T1000 (cell line): ENCODE data around the gene P2RX3.

ENCODE experiments used
- DNase-seq: peaks from one replicate; lab custom pipeline; 2025; ENCODE audit warnings: mixed read lengths; lab: John Stamatoyannopoulos, UW

P2RX3 gene

DNA sequence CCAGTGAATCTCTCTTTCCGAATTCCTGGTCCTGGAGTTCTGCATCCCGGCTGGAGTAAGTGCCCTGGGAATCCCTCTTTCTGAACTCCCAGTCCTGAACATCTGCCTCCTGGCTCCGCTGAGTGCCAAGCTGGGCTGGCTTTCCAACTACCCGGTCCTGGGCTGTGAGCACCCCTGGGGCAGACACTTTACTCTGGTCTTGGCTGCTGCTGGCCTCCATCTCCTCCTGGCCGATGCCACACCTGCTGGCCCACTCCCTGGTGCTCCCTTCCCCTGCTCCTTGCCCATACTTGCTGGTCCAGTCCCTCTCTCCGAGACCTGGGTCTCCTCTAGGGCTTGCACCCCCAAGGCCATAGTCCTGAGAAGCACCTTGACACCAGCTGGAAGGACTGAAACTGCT is 28.1 kb upstream of the P2RX3 start:
- no peak for DNase-seq

- DNase-seq = no peak
These were observed 27.5 kb upstream of the P2RX3 start for GRCh38 chr11:57310630-57311086.

GRCh38 chr11:57311109-57311936 is 26.8 kb upstream of the P2RX3 start:
- DNase-seq = peak; percentile 91

- no peak for DNase-seq
These were observed 25.6 kb upstream of the P2RX3 start for GRCh38 chr11:57312511-57313021.

GRCh38 chr11:57313071-57313787 is 24.9 kb upstream of the P2RX3 start:
- no peak for DNase-seq

DNA sequence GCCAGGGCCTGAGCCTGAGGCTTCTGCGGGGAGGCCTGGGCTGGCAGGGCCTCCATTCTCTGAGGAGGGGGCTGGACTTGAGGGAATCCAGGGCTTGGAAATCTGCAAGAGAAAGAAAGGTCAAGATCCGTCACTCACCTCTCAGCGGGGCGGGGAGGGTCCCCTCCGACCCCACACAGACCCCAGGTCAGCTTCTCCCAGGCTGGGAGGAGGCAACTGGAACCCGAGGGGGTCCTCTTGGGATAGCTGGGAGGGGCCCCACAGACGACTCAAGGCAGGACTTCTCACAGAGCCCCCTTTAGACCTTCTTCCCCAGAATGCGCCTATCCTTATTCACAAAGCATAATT is 24.4 kb upstream of the P2RX3 start:
- no peak for DNase-seq

DNA sequence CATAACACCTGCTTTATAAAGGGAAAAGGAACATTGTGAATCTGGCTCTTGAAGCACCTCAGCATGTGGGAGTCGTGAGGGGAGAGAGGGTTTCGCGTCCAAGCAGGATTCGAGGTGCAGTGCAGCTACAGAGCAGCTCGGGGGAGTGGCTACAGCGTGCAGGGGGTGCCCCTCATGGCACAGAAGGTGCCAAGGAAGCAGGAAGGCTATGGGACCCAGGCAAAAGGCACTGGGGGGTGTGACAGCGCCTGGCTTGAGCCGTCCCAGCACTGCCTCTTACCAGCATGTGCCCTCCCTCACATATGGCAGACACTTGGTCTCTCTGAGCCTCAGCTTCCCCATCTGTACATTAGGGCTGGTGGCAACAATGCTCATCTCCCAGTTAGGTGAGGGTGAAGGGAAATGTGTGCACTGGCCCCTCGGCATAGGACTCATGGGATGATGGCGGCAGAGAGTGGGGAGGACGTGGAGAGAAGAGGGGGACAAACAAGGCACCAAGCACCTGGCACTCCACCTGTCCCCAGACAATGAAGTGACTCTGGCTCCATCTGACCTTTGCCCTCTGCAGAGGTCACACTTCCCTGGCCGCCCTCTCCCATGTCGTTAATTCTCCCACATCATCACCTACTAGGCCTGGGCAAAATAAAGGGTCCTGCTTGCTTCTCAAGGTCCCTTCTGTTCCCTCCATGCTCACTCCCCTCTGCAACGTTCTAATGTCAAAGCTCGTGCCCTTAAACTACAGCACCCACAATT is 23.8 kb upstream of the P2RX3 start:
- DNase-seq = no peak

- DNase-seq = no peak
These were observed 22.7 kb upstream of the P2RX3 start for GRCh38 chr11:57315491-57315890.

DNA sequence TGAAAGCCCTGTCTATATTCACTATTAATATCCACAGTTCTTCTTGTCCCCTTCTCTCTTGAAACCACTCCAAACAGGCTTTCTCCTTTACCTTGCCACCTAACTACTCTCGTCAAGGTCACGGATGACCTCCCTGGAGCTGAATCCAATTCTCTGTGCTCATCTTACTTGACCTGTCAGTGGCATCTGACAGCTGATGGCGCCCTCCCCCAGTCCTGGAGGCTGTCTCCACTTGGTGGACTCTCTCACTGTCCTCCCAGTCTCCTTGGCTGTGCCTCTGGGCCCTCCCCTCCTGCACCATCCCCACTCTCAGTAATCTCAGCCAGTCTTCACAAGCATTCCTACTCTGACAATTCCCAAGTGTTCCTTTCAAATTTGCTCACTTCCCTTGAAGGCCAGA is 22.1 kb upstream of the P2RX3 start:
- no peak for DNase-seq

GRCh38 chr11:57318178-57318577 is 20.0 kb upstream of the P2RX3 start:
- DNase-seq = no peak

GRCh38 chr11:57320067-57320718 is 18.0 kb upstream of the P2RX3 start:
- DNase-seq = no peak

GRCh38 chr11:57320719-57321387 is 17.3 kb upstream of the P2RX3 start:
- DNase-seq = no peak

DNA sequence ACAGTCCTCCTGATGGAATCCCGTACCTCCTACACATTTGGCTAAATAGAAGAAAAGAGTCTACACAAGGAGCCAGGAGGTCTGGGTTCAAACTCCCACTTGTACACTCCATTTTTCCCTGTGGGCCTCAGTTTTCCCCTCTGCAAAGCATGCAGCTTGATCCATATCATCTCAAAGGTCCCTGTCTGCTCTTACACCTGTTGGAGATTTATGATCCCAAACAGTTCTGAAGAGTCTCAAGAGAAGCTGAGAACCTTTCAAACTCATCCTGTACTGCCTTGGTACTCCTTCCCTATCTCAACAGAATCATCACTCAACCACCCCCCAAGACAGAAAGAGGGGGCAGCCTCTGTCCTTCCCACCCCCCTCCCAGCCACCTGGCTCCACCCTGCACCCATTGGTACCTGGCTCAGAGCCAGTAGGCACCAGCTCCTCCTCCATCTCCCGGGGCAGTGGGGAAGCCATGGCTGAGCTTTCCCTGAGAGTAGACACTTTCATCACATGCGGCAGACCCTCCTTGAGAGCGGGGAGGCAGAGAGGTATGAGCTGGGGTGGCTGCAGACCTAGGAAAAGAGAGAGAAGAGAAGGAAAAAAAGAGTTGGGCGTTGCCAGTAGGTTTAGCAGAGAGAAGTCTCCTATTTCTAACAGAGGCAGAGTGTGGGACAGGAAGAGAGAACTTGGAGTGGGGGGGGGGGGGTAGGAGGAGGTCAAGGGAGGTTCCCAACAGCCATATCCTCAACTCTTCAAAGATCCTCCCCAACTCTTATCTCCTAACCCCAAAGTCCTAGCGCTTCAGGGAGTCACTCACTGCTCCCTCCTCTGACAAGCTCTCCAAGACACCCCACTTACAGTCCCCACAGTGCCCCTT is 16.5 kb upstream of the P2RX3 start:
- no peak for DNase-seq

DNA sequence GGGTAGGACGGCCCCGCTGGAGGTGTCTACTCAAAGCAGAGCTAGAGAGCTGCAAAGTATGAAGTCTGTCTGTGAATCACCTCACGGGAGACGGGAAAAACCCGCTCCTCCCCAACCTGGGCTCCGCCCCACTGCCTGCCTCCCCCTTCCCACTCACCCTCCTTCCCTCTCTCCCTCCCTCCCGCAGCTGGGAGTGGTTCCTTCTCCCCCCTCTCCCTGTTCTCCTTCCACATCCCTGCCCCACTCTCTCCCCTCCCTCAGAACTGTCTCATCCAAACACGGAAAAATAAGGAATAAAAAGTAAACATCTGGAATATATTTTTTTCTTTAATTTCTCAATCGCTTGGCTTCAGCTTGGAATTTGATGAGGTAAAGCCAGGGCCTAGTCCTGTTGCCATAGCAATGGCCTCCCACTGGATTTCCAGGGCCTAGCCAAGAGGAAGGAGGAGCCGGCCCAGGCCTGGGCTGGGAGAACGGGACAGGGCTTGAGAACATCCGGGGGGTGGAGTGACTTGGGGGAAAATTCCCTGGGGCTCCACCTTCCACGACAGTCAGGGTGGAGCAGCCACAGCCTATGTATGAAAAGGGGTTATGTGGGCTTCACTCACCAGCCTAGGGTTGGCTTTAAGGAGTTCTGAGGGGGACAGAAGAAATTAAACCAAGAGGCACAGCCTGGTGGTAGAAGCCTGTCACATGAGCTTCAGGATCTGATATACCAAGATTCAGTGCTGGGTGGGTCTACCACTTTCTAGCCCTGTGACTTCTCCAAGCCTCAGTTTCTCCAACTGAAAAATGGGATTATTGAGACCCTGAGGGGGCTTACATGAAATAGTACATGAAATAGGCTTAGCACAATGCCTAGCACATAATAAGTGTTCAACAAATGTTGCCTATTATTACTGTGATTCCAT is 15.6 kb upstream of the P2RX3 start:
- DNase-seq = peak; percentile 84

GRCh38 chr11:57323167-57323854 is 14.8 kb upstream of the P2RX3 start:
- no peak for DNase-seq

DNA sequence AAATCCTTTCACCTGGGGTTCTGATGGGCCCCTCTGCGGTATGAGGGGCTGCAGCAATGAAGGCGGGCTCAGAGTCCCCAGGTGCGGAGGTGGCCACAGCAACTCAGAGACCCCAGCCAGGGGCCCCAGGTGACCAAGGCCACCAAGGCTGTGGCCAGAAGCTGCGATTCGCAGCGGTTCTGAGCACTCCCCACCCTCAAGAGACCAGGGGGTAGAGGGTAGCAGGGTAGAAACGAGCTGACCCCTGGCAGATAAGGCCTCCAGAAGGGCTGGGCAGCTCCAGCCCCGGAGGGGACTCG is 14.3 kb upstream of the P2RX3 start:
- no peak for DNase-seq

DNA sequence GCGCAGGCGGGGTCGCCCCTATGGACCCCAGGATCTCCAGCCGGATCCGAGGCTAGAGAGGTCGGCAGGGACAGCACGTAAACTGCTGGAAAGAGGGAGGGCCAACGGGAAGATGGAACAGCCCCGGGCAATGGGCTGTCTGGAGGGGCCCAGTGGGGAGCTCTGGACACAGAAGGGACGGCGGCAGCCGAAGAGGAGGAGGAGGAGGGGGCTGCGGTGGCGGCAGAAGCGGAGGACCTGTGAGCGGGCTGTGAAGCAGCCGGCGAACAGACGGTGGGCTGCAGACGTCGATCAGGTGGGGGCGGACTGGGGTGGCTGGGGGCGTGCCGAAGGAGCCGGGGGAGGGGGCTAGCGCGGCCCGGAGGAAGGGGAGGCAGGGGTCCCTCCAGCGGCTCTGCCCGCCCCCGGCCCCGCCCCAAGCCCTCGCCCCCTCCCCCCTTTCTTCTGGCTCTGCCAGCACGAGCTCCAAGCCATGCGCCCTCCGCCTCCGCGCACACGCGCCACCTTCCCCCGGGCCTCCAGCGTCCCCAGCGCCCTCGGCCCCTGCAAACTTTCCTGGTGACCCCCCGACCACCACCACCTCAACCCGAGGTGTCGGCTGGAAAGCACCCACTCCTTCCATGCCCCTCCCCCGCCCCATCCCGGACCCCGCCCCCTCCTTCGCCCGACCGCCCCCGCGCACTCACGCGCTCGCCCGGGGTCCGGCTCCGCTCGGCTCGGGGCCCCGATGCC is 13.8 kb upstream of the P2RX3 start:
- DNase-seq = no peak
